Esophagus squamous epithelium (tissue), 5 donors: ENCODE results near the gene TOP2A. TPM values are rescaled to one million over a fixed set of nuclear protein-coding genes. Genes with fewer than 3 reads are reported as not detected.
A peak's percentile ranks its signal among the peaks of the same experiment; 100 is the strongest.

Experiments
- DNase-seq: peaks from one replicate; lab custom pipeline; 2025; lab: John Stamatoyannopoulos, UW
- H3K27ac ChIP-seq, 4 donors: fragments of 200-600 bp; sonication (generic); one replicate each; pipeline ENCODE4 v1.5.1; 2016 to 2019; ENCODE audit warnings: mild to moderate bottlenecking in 1 of 4
- H3K27me3 ChIP-seq, 4 donors: fragments of 200-600 bp; sonication (generic); 1 replicate in 3 of 4; 2 replicates in 1 of 4; pipeline versions ENCODE4 v1.5.1 to v1.6.0; 2017 to 2021; ENCODE audit warnings: antibody characterized with exemption in 1 of 4
- H3K36me3 ChIP-seq, 3 donors: fragments of 200-600 bp; sonication (generic); one replicate each; pipeline ENCODE4 v1.5.1; 2016 to 2019
- H3K4me1 ChIP-seq, 3 donors: fragments of 200-600 bp; sonication (generic); one replicate each; pipeline ENCODE4 v1.5.1; 2017 to 2019
- H3K4me3 ChIP-seq, 4 donors: fragments of 200-600 bp; sonication (generic); 1 replicate in 3 of 4; 2 replicates in 1 of 4; pipeline ENCODE4 v1.5.1; 2016 to 2019; ENCODE audit warnings: mild to moderate bottlenecking in 2 of 4, moderate library complexity in 1 of 4
- H3K9me3 ChIP-seq, 3 donors: fragments of 200-600 bp; sonication (generic); one replicate each; pipeline ENCODE4 v1.5.1; 2016 to 2019
- CTCF ChIP-seq, 6 experiments: fragments of 450-650 bp in 4 of 6; fragments of 200-600 bp in 2 of 6; sonication (generic) in 2 of 6; IDR thresholded peaks; one replicate each; pipeline ENCODE4 v1.5.1; 2016 to 2019; ENCODE audit warnings: antibody characterized with exemption in 6 of 6, mild to moderate bottlenecking in 4 of 6, moderate library complexity in 4 of 6
- POLR2A ChIP-seq, 4 donors: fragments of 450-650 bp; IDR thresholded peaks; one replicate each; pipeline ENCODE4 v1.6.1; 2017; ENCODE audit warnings: antibody characterized with exemption in 4 of 4, mild to moderate bottlenecking in 4 of 4, moderate library complexity in 3 of 4
- WGBS, 2 donors: methylation state at CpG; one replicate each; pipeline ENCODE4 v1.1.5; 2018; 5-methylcytosine and 5-hydroxymethylcytosine counted together
- intact Hi-C: fragments of 100-400 bp; cut with DNase I; formaldehyde crosslinking; loops from one replicate; pipeline ENCODE4 v1.15.0; 2022
- total RNA-seq, 4 donors: library from RNA; depleted of rRNA; stranded (reverse); fragments of >200 nt; gene quantifications; one replicate each; pipeline ENCODE4 v1.1.0, GENCODE V29; 2016
- donor health status: DM: yes; HTN: yes; CAD: no.

TOP2A gene
- total RNA-seq, 4 donors from 2014 or later = 24.9 to 87.1 (median 50.6) TPM

DNA sequence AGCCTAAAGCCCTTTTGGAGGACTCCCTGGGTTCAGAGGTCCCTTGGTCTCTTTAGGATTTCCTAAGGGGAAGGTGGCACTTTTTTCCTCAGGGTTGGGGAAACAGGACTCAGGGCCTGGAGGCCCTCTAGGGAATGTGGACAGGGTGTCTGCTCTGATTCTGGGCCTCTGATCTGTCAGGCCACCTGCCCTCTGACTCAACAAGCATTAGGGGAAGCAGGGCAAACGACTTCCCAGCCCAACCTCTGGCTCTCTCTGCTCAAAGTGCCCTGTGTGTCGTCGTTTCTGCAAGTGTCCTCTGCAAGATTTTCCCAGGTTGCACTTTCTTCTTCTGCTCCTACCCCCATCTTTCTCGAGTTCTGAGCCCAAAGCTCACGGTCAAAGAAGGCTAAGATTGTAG, 18.9 kb upstream of the TOP2A start:
- WGBS, 2 donors = 69 to 91% methylated on average over 4 to 5 of the region's 5 CpGs
- intact Hi-C loops = no loop called here
- Histone ChIP-seq H3K27me3 (no peaks in the 10 kb centered on the region), H3K9me3 (no peaks in the 10 kb centered on the region), H3K36me3 (no peaks in the 10 kb centered on the region), H3K27ac (no peak overlapping the region), H3K4me3 (no peak overlapping the region), H3K4me1 (peaks cover 0 to 39% (median 9%) of the 10 kb centered on the region in 3 donors)
- TF ChIP-seq CTCF (IDR thresholded peaks at IDR 0.05) (no peak), POLR2A (IDR thresholded peaks at IDR 0.05) (no peak)
- DNase-seq = no peak

- Histone ChIP-seq H3K27me3 (no peaks in the 10 kb centered on the region), H3K4me1 (peaks cover 0 to 31% (median 7%) of the 10 kb centered on the region in 3 donors), H3K9me3 (no peaks in the 10 kb centered on the region), H3K36me3 (no peaks in the 10 kb centered on the region), H3K27ac (peak overlapping the region in 3 of 4 donors; percentile 53 to 67 (median 59)), H3K4me3 (no peak overlapping the region)
- intact Hi-C loops = no loop called here
- TF ChIP-seq POLR2A (IDR thresholded peaks at IDR 0.05) (no peak), CTCF (IDR thresholded peaks at IDR 0.05) (peak in 4 of 6 experiments; percentile 42 to 56 (median 46))
- DNase-seq = no peak
- whole genome bisulfite sequencing, 2 donors = 72 to 82% methylated on average over 2 to 5 of the region's 6 CpGs
Observed at GRCh38 chr17:40433551-40434415, 16.1 kb upstream of the TOP2A start.

DNA sequence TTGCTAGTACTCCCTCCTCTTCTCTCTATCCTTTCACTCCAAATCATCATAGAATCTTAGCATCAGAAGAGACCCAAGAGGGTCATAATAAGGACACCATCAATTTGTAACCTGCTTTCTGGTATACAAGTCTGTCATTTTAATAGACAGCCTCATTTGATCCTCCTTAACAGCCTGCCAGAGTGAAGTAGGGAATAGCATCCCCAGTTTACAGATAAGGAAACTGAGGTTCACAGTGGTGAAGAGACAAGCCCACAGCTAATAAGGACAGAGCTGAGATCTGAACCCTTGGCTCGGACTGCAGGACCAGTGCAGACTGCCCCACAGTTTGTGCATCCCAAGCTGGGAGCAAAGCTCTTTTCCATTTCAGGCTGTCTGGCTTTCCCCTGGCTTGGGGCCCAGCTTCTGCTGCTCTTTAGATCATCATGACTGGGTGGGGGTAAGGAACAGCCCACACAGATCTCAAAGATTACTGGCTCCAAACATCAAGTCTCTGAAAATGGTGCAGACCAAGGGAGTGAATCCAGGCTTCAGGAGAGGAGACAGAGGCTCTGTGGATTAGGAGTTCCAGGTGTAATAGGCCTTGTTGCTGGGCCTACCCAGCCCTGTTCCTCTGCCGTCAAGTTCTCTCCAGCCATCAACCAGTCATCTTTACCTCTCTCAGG, 15.3 kb upstream of the TOP2A start:
- intact Hi-C loops = no loop called here
- no peaks in the 10 kb centered on the region for H3K27me3 ChIP-seq
- TF ChIP-seq POLR2A (IDR thresholded peaks at IDR 0.05) (no peak), CTCF (IDR thresholded peaks at IDR 0.05) (no peak)
- H3K27ac ChIP-seq = peak overlapping the region in 3 of 4 donors; percentile 53 to 67 (median 59)
- no peak overlapping the region for H3K4me3 ChIP-seq
- H3K4me1 ChIP-seq = peaks cover 0 to 31% (median 7%) of the 10 kb centered on the region in 3 donors
- no peaks in the 10 kb centered on the region for H3K36me3 ChIP-seq
- DNase-seq = no peak
- no peaks in the 10 kb centered on the region for H3K9me3 ChIP-seq
- 73 to 81% methylated on average over 2 of the region's 2 CpGs for WGBS, 2 donors

- H3K36me3 ChIP-seq = no peaks in the 10 kb centered on the region
- H3K4me3 ChIP-seq = no peak overlapping the region
- no peak overlapping the region for H3K27ac ChIP-seq
- no peaks in the 10 kb centered on the region for H3K27me3 ChIP-seq
- DNase-seq = no peak
- H3K4me1 ChIP-seq = peaks cover 0 to 19% (median 7%) of the 10 kb centered on the region in 3 donors
- intact Hi-C loops = no loop called here
- TF ChIP-seq POLR2A (IDR thresholded peaks at IDR 0.05) (no peak), CTCF (IDR thresholded peaks at IDR 0.05) (no peak)
- H3K9me3 ChIP-seq = no peaks in the 10 kb centered on the region
- WGBS, 2 donors = 81 to 87% methylated on average over 3 of the region's 3 CpGs
Observed at GRCh38 chr17:40431231-40431602, 13.5 kb upstream of the TOP2A start.
